Stimulated activated memory B cell treated with anti-CD40 and anti-IgM and Interleukin-4, amounts not matched to agents 10 μg/mL and 1 μg/mL and 100 μg/mL, for 72 hours (primary cell): ENCODE results near the gene CTTNBP2NL.
"Not testable (repeated sequence)": the region's sequence is repeated elsewhere in the genome, so short reads cannot be mapped to it uniquely, and the experiment has no call there.

ENCODE experiments used
- ATAC-seq: fragments of 150-1000 bp; cut with Tn5 transposase; 2 replicates; pipeline ENCODE4 v1.10.0; 2021
- H3K27ac Mint-ChIP-seq: one replicate; pipeline ENCODE4 v1.8.0; 2022; ENCODE audit warnings: mild to moderate bottlenecking, mixed read lengths
- H3K27me3 Mint-ChIP-seq: one replicate; pipeline ENCODE4 v1.8.0; 2022; ENCODE audit warnings: mixed read lengths
- H3K36me3 Mint-ChIP-seq: one replicate; pipeline ENCODE4 v1.8.0; 2022; ENCODE audit warnings: mixed read lengths
- H3K4me1 Mint-ChIP-seq: one replicate; pipeline ENCODE4 v1.8.0; 2022; ENCODE audit warnings: mixed read lengths
- H3K4me3 Mint-ChIP-seq: one replicate; pipeline ENCODE4 v1.8.0; 2022; ENCODE audit warnings: mild to moderate bottlenecking, moderate library complexity, mixed read lengths
- H3K9me3 Mint-ChIP-seq: one replicate; pipeline ENCODE4 v1.8.0; 2022; ENCODE audit warnings: mixed read lengths

The CTTNBP2NL gene

DNA sequence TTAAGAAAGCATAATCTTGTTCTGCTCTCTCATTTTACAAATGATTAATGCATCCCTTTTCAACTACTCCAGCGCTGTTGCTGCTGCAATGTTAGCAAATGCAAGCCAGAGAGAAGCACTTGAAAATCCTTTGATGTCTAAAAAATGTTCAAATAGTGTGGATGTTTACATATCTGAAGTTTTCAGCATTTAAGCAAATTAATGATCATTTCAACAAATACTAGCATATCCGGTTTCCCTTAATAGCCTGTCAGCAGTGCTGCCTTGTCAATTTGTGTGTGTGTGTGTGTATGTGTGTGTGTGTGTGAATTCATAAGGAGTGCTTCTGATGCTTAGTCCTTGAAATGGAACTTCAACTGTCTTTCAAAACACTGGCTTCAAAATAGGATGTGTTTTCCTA lies 64.6 kb downstream of the CTTNBP2NL start:
- no peak overlapping the region for H3K4me3 Mint-ChIP-seq
- H3K27me3 Mint-ChIP-seq: no peaks in the 10 kb centered on the region
- H3K36me3 Mint-ChIP-seq: peaks cover 18% of the 10 kb centered on the region
- H3K9me3 Mint-ChIP-seq: no peaks in the 10 kb centered on the region
- no peak for ATAC-seq
- peaks cover 37% of the 10 kb centered on the region for H3K4me1 Mint-ChIP-seq
- no peak overlapping the region for H3K27ac Mint-ChIP-seq

DNA sequence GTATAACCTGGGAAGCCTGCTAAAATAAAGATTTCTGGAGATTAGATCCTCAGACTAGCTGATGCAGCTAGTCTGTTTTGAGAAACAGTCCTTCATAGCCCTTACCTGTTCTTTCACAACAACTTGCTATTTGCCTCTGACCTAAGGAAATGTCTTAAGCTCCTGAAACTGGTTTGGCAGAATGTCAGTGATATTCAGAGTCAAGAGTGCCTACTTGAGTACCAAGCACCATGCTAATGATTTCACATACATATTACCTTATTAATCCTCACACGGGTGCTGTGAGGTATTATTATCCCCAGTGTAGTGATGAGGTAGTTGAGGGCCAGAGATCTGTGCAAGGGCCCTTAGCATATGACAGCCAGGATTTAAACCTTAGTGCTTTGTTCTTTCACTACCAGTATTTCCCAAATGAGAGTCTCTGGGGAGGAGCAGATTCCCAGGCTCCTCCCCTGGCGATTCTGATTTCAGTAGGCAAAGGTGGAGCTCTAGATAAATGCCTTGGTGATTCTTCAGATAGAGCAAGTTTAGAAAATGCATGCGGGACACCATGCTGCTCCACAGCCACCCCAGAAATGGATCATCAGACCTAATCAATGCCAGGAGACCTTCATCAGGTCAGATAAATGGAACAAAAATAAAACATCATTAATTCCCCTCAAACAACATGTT lies 65.3 kb downstream of the CTTNBP2NL start:
- Mint-ChIP-seq H3K4me3 (no peak overlapping the region), H3K27ac (no peak overlapping the region), H3K9me3 (no peaks in the 10 kb centered on the region), H3K36me3 (peaks cover 11% of the 10 kb centered on the region), H3K27me3 (no peaks in the 10 kb centered on the region), H3K4me1 (peaks cover 43% of the 10 kb centered on the region)
- ATAC-seq: no peak

DNA sequence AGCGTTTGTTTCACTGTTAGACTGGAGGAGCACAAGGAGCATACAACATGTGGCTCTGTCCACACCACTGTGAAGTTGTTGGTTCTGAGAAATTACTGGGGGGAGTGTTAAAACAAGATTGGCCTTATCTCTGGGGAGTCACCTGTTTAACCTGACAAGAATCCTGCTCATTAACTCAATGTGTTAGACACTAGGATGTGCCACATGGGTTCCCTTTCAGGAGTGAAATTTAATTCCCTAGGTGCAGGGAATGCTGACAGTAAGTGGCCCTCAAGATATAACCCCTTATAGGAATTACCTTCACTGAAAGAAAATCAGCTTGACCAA lies 66.9 kb downstream of the CTTNBP2NL start:
- H3K27ac Mint-ChIP-seq: no peak overlapping the region
- H3K4me3 Mint-ChIP-seq: peak overlapping the region; percentile 8
- H3K27me3 Mint-ChIP-seq: no peaks in the 10 kb centered on the region
- no peak for ATAC-seq
- no peaks in the 10 kb centered on the region for H3K9me3 Mint-ChIP-seq
- H3K4me1 Mint-ChIP-seq: peaks cover 56% of the 10 kb centered on the region
- H3K36me3 Mint-ChIP-seq: no peaks in the 10 kb centered on the region

DNA sequence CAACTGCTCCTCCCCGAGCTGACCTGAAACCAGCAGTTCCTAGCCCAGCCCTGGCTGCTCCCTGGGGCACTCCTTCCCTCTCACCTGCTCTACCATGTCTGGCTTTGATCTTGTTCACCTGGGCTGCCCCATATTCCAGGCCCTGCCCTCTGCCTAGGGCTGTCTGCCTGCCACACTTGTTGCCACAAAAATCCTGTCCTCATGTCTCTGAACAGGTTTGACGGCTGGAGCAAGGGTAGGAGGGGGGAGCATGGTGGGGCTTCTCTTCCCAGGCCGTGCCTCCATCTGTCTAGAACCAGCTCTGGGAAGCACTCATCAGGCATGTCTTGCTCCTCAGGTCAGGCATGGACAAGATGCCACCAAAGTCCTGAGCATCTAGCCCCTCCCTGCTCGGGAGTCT lies 68.5 kb downstream of the CTTNBP2NL start:
- Mint-ChIP-seq H3K4me3 (no peak overlapping the region), H3K9me3 (no peaks in the 10 kb centered on the region), H3K27ac (peak overlapping the region; percentile 51), H3K36me3 (no peaks in the 10 kb centered on the region), H3K27me3 (peaks cover 9% of the 10 kb centered on the region), H3K4me1 (peaks cover 56% of the 10 kb centered on the region)
- ATAC-seq: no peak

DNA sequence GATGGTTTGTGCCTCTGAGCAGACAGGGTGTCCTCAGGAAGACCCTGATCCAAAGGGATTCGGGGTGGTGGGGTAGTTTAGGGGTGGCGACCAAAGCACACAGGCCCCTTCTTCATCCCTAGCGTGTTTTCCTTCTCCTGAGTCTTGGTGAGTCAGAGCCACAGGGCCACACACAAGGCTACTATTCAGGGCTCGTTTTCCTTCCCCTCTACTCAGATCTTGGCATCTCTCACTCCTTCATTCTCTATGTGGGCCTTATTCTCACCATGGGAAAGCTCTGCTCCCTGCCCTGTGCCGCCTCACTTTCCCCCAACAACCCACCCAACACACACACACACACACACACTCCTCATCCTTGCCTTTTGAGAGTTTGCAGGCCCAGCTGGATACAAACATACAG lies 69.1 kb downstream of the CTTNBP2NL start:
- H3K36me3 Mint-ChIP-seq: no peaks in the 10 kb centered on the region
- no peak for ATAC-seq
- H3K4me3 Mint-ChIP-seq: no peak overlapping the region
- H3K9me3 Mint-ChIP-seq: no peaks in the 10 kb centered on the region
- H3K4me1 Mint-ChIP-seq: peaks cover 56% of the 10 kb centered on the region
- peaks cover 13% of the 10 kb centered on the region for H3K27me3 Mint-ChIP-seq
- H3K27ac Mint-ChIP-seq: peak overlapping the region; percentile 67

DNA sequence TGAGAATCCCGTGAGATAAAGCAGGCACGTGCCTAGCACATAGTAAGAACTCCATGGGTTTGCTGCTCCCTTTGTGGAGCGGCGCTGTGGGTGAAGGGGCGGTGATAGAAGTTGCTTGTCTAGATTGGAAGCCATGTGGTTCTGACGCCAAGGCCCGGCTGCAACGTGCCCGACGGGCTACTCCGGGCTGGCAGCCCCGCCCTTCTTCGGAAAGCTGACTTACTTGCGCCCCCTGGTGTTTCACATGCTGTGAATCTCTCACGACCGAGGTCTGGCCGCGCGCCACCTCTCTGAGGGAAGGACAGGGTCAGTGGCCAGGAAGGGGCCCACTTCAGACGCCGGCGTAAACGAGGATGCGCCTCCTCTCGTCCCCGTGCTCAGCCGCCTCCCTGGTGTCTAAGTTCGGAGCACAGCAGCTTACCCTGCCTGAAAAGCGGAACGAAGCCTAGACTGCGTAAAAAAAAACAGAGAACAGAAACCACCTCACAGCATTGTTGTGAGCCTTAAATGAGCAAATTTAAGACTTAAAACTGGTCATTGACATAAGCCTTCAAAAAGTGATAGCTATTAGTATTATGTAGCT lies 70.2 kb downstream of the CTTNBP2NL start:
- Mint-ChIP-seq H3K4me3 (peak overlapping the region; percentile 53), H3K27ac (peak overlapping the region; percentile 67), H3K4me1 (peaks cover 56% of the 10 kb centered on the region)

DNA sequence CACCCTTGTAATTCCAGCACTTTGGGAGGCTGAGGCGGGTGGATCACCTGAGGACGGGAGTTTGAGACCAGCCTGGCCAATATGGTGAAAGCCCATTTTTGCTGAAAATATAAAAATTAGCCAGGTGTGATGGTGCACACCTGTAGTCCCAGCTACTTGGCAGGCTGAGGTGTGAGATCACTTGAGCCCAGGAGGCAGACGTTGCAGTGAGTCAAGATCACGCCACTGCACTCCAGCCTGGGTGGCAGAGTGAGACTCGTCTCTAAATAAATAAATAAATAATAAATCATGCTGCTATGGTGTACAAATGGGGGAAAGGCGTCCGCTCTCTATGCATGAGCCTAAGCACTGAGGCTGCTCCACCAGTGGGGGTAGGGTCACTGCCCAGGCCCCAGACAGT lies 74.3 kb downstream of the CTTNBP2NL start:
- not testable (repeated sequence) for H3K27ac Mint-ChIP-seq, ATAC-seq
- peaks cover 50% of the 10 kb centered on the region for H3K27me3 Mint-ChIP-seq

More for the DNA sequence above, 70.2 kb downstream of the CTTNBP2NL start:
- no peaks in the 10 kb centered on the region for H3K36me3 Mint-ChIP-seq
- ATAC-seq: peak; percentile 99
- no peaks in the 10 kb centered on the region for H3K9me3 Mint-ChIP-seq
- H3K27me3 Mint-ChIP-seq: peaks cover 20% of the 10 kb centered on the region

DNA sequence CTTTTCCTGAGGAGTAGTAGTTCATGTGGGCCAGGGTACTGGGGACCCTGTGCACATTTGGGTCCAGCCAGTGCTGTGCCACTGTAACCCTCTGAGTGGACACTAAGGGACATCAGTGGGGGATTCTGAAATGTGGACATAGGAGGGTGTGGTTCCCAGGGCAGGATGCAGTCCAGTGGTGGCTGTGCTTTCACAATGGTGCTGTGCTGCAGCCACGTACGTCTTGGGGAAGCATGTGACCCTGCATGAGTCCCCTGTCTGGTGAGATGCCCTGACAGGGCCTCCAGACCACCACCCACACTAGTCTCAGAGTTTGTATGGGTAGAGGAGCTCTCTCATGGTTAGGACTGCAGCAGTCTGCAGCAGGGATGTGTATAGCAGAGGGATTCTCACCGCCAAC lies 75.0 kb downstream of the CTTNBP2NL start:
- peaks cover 6% of the 10 kb centered on the region for H3K36me3 Mint-ChIP-seq
- no peak overlapping the region for H3K4me3 Mint-ChIP-seq
- H3K27me3 Mint-ChIP-seq: peaks cover 52% of the 10 kb centered on the region
- H3K9me3 Mint-ChIP-seq: peaks cover 3% of the 10 kb centered on the region
- H3K27ac Mint-ChIP-seq: no peak overlapping the region
- peaks cover 27% of the 10 kb centered on the region for H3K4me1 Mint-ChIP-seq
- no peak for ATAC-seq

More for the DNA sequence above, 74.3 kb downstream of the CTTNBP2NL start:
- H3K4me1 Mint-ChIP-seq: peaks cover 34% of the 10 kb centered on the region
- not testable (repeated sequence) for H3K4me3 Mint-ChIP-seq, H3K36me3 Mint-ChIP-seq, H3K9me3 Mint-ChIP-seq

DNA sequence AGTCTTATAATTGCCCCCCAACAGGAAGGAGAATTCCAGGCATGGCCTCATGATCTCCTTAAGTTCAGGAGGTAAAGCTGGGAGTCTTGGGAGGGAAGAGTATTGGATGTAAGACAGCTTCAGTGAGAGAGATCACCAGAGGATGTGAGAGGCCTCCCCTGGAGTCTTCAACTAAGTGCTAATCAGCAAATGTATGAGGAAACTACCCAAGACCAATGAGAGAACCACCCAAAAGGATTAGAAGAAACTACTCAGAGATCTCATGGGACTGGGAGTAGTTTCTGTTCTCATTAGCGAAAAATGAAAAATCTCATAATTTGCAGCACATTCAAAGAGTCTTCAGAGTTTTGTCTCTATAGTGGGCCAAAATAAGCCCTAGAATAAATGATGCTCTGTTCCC lies 76.1 kb downstream of the CTTNBP2NL start:
- H3K4me1 Mint-ChIP-seq: peaks cover 17% of the 10 kb centered on the region
- H3K36me3 Mint-ChIP-seq: peaks cover 13% of the 10 kb centered on the region
- no peak overlapping the region for H3K4me3 Mint-ChIP-seq
- no peak overlapping the region for H3K27ac Mint-ChIP-seq
- peaks cover 52% of the 10 kb centered on the region for H3K27me3 Mint-ChIP-seq
- no peak for ATAC-seq
- H3K9me3 Mint-ChIP-seq: peaks cover 7% of the 10 kb centered on the region

DNA sequence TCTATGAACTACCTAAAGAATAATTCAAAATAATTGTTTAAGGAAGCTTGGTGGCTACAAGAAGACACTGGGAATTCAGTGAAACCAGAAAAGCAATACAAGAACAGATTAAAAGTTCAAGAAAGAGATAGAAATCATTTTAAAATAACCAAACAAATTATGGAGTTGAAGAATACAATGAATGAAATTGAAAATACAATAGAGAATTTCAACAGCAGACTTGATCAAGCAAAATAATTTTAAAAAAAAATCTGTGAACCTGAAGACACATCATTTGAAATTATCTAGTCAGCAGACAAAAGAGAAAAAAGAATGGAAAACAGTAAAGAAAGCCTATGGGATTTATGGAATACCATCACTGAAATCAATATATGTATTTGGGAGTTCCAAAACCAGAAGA lies 81.5 kb downstream of the CTTNBP2NL start:
- ATAC-seq: no peak
- Mint-ChIP-seq H3K27me3 (peaks cover 33% of the 10 kb centered on the region), H3K4me1 (peaks cover 2% of the 10 kb centered on the region), H3K27ac (no peak overlapping the region), H3K36me3 (peaks cover 24% of the 10 kb centered on the region), H3K9me3 (peaks cover 21% of the 10 kb centered on the region), H3K4me3 (no peak overlapping the region)

DNA sequence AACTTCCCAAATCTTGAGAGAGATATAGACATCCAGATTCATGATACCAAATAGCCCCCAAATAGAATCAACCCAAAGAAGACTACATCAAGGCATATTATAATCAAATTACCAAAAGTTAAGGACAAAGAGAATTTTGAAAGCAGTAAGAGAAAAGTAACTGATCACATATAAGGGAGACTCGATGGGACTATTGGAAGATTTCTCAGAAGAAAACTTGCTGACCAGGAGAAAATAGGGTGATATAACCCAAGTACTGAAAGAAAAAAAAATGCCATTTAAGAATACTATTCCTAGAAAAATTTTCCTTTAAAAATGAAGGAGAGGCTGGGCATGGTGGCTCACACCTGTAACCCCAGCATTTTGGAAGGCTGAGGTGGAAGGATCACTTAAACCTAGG lies 82.3 kb downstream of the CTTNBP2NL start:
- no peak overlapping the region for H3K27ac Mint-ChIP-seq
- H3K4me3 Mint-ChIP-seq: no peak overlapping the region
- H3K27me3 Mint-ChIP-seq: peaks cover 25% of the 10 kb centered on the region
- H3K4me1 Mint-ChIP-seq: no peaks in the 10 kb centered on the region
- peaks cover 18% of the 10 kb centered on the region for H3K36me3 Mint-ChIP-seq
- peaks cover 21% of the 10 kb centered on the region for H3K9me3 Mint-ChIP-seq
- ATAC-seq: no peak

DNA sequence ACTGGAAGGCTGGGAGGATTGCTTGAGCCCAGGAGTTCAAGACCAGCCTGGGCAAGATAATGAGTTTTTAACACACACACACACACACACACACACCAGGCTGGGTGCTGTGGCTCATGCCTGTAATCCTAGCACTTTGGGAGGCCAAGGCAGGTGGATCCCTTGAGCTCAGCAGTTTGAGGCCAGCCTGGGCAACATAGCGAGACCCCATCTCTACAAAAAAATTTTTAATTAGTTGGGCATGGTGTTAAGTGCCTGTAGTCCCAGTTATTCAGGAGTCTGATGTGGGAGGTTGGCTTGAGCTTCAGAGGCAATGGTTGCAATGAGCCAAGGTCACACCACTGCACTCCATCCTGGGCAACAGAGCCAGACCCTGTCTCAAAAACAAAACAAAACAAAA lies 90.0 kb downstream of the CTTNBP2NL start:
- not testable (repeated sequence) for ATAC-seq, H3K4me1 Mint-ChIP-seq

DNA sequence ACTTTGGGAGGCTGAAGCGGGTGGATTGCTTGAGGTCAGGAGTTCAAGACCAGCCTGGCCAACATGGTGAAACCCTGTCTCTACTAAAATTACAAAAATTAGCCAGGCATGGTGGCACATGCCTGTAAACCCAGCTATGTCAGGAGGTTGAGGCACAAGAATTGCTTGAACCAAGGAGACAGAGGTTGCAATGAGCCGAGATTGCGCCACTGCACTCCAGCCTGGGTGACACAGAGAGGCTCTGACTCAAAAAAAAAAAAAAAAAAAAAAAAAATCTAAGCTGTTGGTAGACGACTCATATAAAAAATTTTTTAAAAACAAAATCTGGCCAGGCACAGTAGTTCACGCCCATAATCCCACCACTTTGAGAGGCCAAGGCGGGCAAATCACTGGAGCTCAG lies 91.7 kb downstream of the CTTNBP2NL start:
- H3K27ac Mint-ChIP-seq, H3K36me3 Mint-ChIP-seq, ATAC-seq, H3K9me3 Mint-ChIP-seq, H3K4me3 Mint-ChIP-seq, H3K4me1 Mint-ChIP-seq: not testable (repeated sequence)
- H3K27me3 Mint-ChIP-seq: peaks cover 15% of the 10 kb centered on the region

More for the DNA sequence above, 90.0 kb downstream of the CTTNBP2NL start:
- H3K4me3 Mint-ChIP-seq, H3K9me3 Mint-ChIP-seq, H3K27ac Mint-ChIP-seq, H3K36me3 Mint-ChIP-seq: not testable (repeated sequence)
- peaks cover 18% of the 10 kb centered on the region for H3K27me3 Mint-ChIP-seq

DNA sequence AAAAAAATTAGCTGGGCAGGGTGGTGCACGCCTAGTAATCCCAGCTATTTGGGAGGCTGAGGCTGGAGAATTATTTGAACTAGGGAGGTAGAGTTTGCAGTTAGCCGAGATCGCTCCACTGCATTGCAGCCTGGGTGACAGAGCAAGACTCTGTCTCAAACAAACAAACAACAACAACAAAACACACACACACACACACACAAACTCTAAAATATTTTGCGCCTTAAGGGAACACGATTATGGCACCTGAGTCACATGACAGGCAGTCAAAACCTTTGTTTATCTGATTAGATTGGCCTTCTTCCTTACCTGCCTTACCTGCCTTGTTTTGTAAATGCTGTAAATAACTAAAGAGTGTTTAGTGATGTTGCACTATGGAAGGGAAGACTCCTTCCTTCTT lies 92.1 kb downstream of the CTTNBP2NL start:
- Mint-ChIP-seq H3K9me3 (no peaks in the 10 kb centered on the region), H3K27ac (no peak overlapping the region), H3K4me3 (no peak overlapping the region), H3K4me1 (peaks cover under 1% of the 10 kb centered on the region), H3K27me3 (peaks cover 18% of the 10 kb centered on the region), H3K36me3 (no peaks in the 10 kb centered on the region)
- ATAC-seq: no peak

DNA sequence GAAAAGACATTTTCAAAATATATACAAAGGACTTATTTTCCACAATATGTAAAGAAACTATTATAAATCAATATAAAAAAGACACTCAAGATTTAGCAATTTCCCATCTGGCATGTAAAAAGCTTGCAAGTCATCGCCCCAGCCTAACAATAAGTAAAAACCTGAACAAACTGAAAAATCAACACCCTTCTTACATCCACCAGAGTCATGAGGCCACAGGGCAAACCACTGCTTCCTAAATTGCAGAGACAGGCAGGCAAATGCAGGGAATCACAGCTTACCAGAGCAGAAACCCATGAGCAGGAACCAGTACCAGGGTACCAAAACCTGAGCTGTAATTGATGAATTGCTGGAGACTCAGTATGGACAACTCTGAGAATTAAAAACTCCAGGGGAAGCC lies 96.1 kb downstream of the CTTNBP2NL start:
- peaks cover 7% of the 10 kb centered on the region for H3K4me1 Mint-ChIP-seq
- no peak overlapping the region for H3K27ac Mint-ChIP-seq
- H3K9me3 Mint-ChIP-seq: no peaks in the 10 kb centered on the region
- no peaks in the 10 kb centered on the region for H3K36me3 Mint-ChIP-seq
- no peak overlapping the region for H3K4me3 Mint-ChIP-seq
- peaks cover 37% of the 10 kb centered on the region for H3K27me3 Mint-ChIP-seq
- no peak for ATAC-seq

DNA sequence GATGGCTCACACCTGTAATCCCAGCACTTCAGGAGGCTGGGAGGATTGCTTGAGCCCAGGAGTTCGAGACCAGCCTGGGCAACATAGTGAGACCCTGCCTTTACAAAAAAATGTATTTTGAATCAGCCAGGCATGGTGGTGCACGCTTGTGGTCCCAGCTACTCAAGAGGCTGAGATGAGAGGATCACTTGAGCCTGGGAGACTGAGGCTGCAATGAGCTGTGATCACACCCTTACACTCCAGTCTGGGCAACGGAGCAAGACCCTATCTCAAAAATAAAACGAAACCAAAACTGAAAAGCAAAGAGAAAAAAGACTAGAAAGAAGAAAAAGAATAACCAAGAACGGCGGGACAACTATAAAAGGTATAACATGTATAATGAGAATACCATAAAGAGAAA lies 97.3 kb downstream of the CTTNBP2NL start:
- no peak for ATAC-seq
- H3K9me3 Mint-ChIP-seq: no peaks in the 10 kb centered on the region
- H3K36me3 Mint-ChIP-seq: no peaks in the 10 kb centered on the region
- H3K27ac Mint-ChIP-seq: no peak overlapping the region
- no peak overlapping the region for H3K4me3 Mint-ChIP-seq
- peaks cover 50% of the 10 kb centered on the region for H3K27me3 Mint-ChIP-seq
- H3K4me1 Mint-ChIP-seq: peaks cover 7% of the 10 kb centered on the region
